Measurements from ENCODE around the gene ADCK1. TPM values are rescaled to one million over a fixed set of nuclear protein-coding genes. Genes with fewer than 3 reads are reported as not detected.

ADCK1 gene
- total RNA-seq, 1 experiment from 2014 or later = 10.1 TPM

- Histone ChIP-seq H3K4me3 (ENCODE audit: low read depth in 2 of 2, low read length in 2 of 2) (no peak overlapping the region), H3K9me3 (ENCODE audit: control insufficient read depth, insufficient read depth, low read depth, low read length) (no peaks in the 10 kb centered on the region), H3K27ac (ENCODE audit: low read length) (no peak overlapping the region), H3K36me3 (ENCODE audit: control insufficient read depth, insufficient read depth, low read length) (no peaks in the 10 kb centered on the region), H3K4me1 (ENCODE audit: control insufficient read depth, insufficient read depth, low read length) (no peaks in the 10 kb centered on the region), H3K27me3 (ENCODE audit: control insufficient read depth, insufficient read depth, low read length) (no peaks in the 10 kb centered on the region)
- DNase-seq (ENCODE audit: low read depth, low spot score) (no peak), ATAC-seq (no peak)
- intact Hi-C loops (cut with micrococcal nuclease; ENCODE audit: unreplicated experiment) = no loop called here
- ChIA-PET POLR2A (interaction anchor here (0.6 kb wide), 1 partner anchor 57 kb away, joined by 10 read pairs; no protein-coding TSS in a partner anchor), CTCF (no interaction called here)
- in situ Hi-C loops (cut with HindIII; ENCODE audit: low pct_unique_long_range_greater_than_20kb, low sequenced_read_pairs) = no loop called here
- no TSS peak for BruUV-seq (replicated peaks)
- TF ChIP-seq CTCF (IDR thresholded peaks at IDR 0.05) (no peak), POLR2AphosphoS5 (IDR thresholded peaks at IDR 0.05; ENCODE audit: low read depth, low read length) (no peak)
Observed at GRCh38 chr14:77897374-77897773, 97.5 kb downstream of the ADCK1 start.

GRCh38 chr14:77902811-77903210, 102.9 kb downstream of the ADCK1 start:
- POLR2A ChIA-PET = no interaction called here
- BruUV-seq (replicated peaks) = no TSS peak
- TF ChIP-seq CTCF (IDR thresholded peaks at IDR 0.05) (no peak), REST (IDR thresholded peaks at IDR 0.05; ENCODE audit: insufficient read depth in 1 of 2, low read depth in 2 of 2, low read length in 1 of 2) (no peak), POLR2AphosphoS5 (IDR thresholded peaks at IDR 0.05; ENCODE audit: low read depth, low read length) (no peak), SIN3A (IDR thresholded peaks at IDR 0.05; ENCODE audit: borderline replicate concordance, insufficient read depth, low read depth, low read length) (no peak), TCF7L2 (IDR thresholded peaks at IDR 0.05; ENCODE audit: low read depth, low read length) (no peak)
- ATAC-seq = no peak
- CTCF ChIA-PET = no interaction called here
- H3K36me3 ChIP-seq (ENCODE audit: control insufficient read depth, insufficient read depth, low read length) = no peaks in the 10 kb centered on the region
- no peaks in the 10 kb centered on the region for H3K27me3 ChIP-seq (ENCODE audit: control insufficient read depth, insufficient read depth, low read length)
- H3K4me3 ChIP-seq (ENCODE audit: low read depth in 2 of 2, low read length in 2 of 2) = no peak overlapping the region
- no peak for DNase-seq (ENCODE audit: low read depth, low spot score)
- intact Hi-C loops (cut with micrococcal nuclease; ENCODE audit: unreplicated experiment) = no loop called here
- no peak overlapping the region for H3K27ac ChIP-seq (ENCODE audit: low read length)
- no peaks in the 10 kb centered on the region for H3K9me3 ChIP-seq (ENCODE audit: control insufficient read depth, insufficient read depth, low read depth, low read length)
- H3K4me1 ChIP-seq (ENCODE audit: control insufficient read depth, insufficient read depth, low read length) = no peaks in the 10 kb centered on the region
- in situ Hi-C loops (cut with HindIII; ENCODE audit: low pct_unique_long_range_greater_than_20kb, low sequenced_read_pairs) = no loop called here

GRCh38 chr14:77903221-77903620, 103.3 kb downstream of the ADCK1 start:
- intact Hi-C loops (cut with micrococcal nuclease; ENCODE audit: unreplicated experiment) (no loop called here), in situ Hi-C loops (cut with HindIII; ENCODE audit: low pct_unique_long_range_greater_than_20kb, low sequenced_read_pairs) (no loop called here)
- TF ChIP-seq REST (IDR thresholded peaks at IDR 0.05; ENCODE audit: insufficient read depth in 1 of 2, low read depth in 2 of 2, low read length in 1 of 2) (no peak), CTCF (IDR thresholded peaks at IDR 0.05) (no peak), POLR2AphosphoS5 (IDR thresholded peaks at IDR 0.05; ENCODE audit: low read depth, low read length) (no peak), SIN3A (IDR thresholded peaks at IDR 0.05; ENCODE audit: borderline replicate concordance, insufficient read depth, low read depth, low read length) (no peak), TCF7L2 (IDR thresholded peaks at IDR 0.05; ENCODE audit: low read depth, low read length) (no peak)
- ChIA-PET POLR2A (no interaction called here), CTCF (no interaction called here)
- Histone ChIP-seq H3K9me3 (ENCODE audit: control insufficient read depth, insufficient read depth, low read depth, low read length) (no peaks in the 10 kb centered on the region), H3K4me1 (ENCODE audit: control insufficient read depth, insufficient read depth, low read length) (no peaks in the 10 kb centered on the region), H3K27me3 (ENCODE audit: control insufficient read depth, insufficient read depth, low read length) (no peaks in the 10 kb centered on the region), H3K27ac (ENCODE audit: low read length) (no peak overlapping the region), H3K36me3 (ENCODE audit: control insufficient read depth, insufficient read depth, low read length) (no peaks in the 10 kb centered on the region), H3K4me3 (ENCODE audit: low read depth in 2 of 2, low read length in 2 of 2) (no peak overlapping the region)
- BruUV-seq (replicated peaks) = no TSS peak
- no peak for ATAC-seq
- DNase-seq (ENCODE audit: low read depth, low spot score) = no peak
